Gastrocnemius medialis (tissue), 4 donors: ENCODE measurements around the gene ZNF521.

Source experiments
- CTCF ChIP-seq, 5 experiments: fragments of 450-650 bp in 3 of 5; fragments of 200-600 bp in 2 of 5; sonication (generic) in 2 of 5; IDR thresholded peaks in 4 of 5; conservative IDR thresholded peaks in 1 of 5; 1 replicate in 4 of 5; 2 replicates in 1 of 5; pipeline ENCODE4 v1.5.1; 2016 to 2019; ENCODE audit warnings: antibody characterized with exemption in 5 of 5, mild to moderate bottlenecking in 3 of 5, moderate library complexity in 3 of 5
- POLR2A ChIP-seq, 2 donors: fragments of 450-650 bp; IDR thresholded peaks; one replicate each; pipeline ENCODE4 v1.6.1; 2017; ENCODE audit warnings: antibody characterized with exemption in 2 of 2, mild to moderate bottlenecking in 2 of 2, moderate library complexity in 2 of 2

- TF ChIP-seq CTCF (IDR thresholded peaks at IDR 0.05 in 4 of 5, conservative IDR thresholded peaks at IDR 0.05 in 1 of 5) (no peak), POLR2A (IDR thresholded peaks at IDR 0.05) (no peak)
These were observed 3.4 kb downstream of the ZNF521 start for GRCh38 chr18:25348386-25349130.
